A549 (cell line): ENCODE measurements around the gene RERE. TPM values are rescaled to one million over a fixed set of nuclear protein-coding genes. Genes with fewer than 3 reads are reported as not detected.

Experiments
- ATAC-seq, 2 experiments: fragments of 200-7000 bp in 1 of 2; fragments of >200 bp in 1 of 2; cut with Nextera tagmentation in 1 of 2; cut with Tn5 transposase in 1 of 2; 3 replicates each; pipeline versions ENCODE4 v1.8.0 to v1.9.1; 2018 to 2020; ENCODE audit warnings: mild to moderate bottlenecking in 1 of 2, moderate library complexity in 1 of 2
- CTCF ChIA-PET: fragments of 300-600 bp; sonication (Branson Sonifier 250); formaldehyde crosslinking; extraction: SDS; loops from one replicate; lab custom pipeline; 2021; ENCODE audit warnings: antibody characterized with exemption, inconsistent platforms; lab: Yijun Ruan, JAX
- POLR2A ChIA-PET: fragments of 350-600 bp; formaldehyde crosslinking; extraction: SDS; loops from one replicate; lab custom pipeline; 2021; ENCODE audit warnings: antibody characterized with exemption, inconsistent platforms; lab: Yijun Ruan, JAX
- DNase-seq, 2 experiments: peaks; one replicate each; pipeline versions ENCODE4 v3.0.0 to v3.0.0-alpha.2; 2011 to 2016; ENCODE audit warnings: low read depth in 1 of 2, low spot score in 1 of 2
- FAIRE-seq: peaks from 2 replicates; lab custom pipeline; 2011; peaks lifted over from hg19 to GRCh38; lab: Jason Lieb, UNC
- H3K27ac ChIP-seq, 2 experiments: fragments of >200 bp; sonication (Bioruptor Twin); formaldehyde crosslinking; 3 replicates each; pipeline ENCODE4 v1.5.1; 2016 to 2017
- H3K4me1 ChIP-seq: fragments of >200 bp; sonication (Bioruptor Twin); formaldehyde crosslinking; 3 replicates; pipeline ENCODE4 v1.6.1; 2016
- H3K4me2 ChIP-seq: fragments of >200 bp; sonication (Bioruptor Twin); formaldehyde crosslinking; 3 replicates; pipeline ENCODE4 v1.6.1; 2016
- H3K4me3 ChIP-seq: fragments of >200 bp; sonication (Bioruptor Twin); formaldehyde crosslinking; 3 replicates; pipeline ENCODE4 v1.5.1; 2016
- H3K9me3 ChIP-seq: fragments of >200 bp; sonication (Bioruptor Twin); formaldehyde crosslinking; 3 replicates; pipeline ENCODE4 v1.6.1; 2016
- ATOH8 ChIP-seq: fragments of 250-450 bp; sonication (Bioruptor Pico); IDR thresholded peaks from 2 replicates; pipeline ENCODE4 v1.5.0; 2020; ENCODE audit warnings: low read depth, mild to moderate bottlenecking, moderate library complexity
- BCL3 ChIP-seq: fragments of >200 bp; sonication (Bioruptor Twin); formaldehyde crosslinking; IDR thresholded peaks from 3 replicates; pipeline ENCODE4 v1.6.1; 2016
- EHF ChIP-seq: fragments of 250-450 bp; sonication (Bioruptor Pico); IDR thresholded peaks from 2 replicates; pipeline ENCODE4 v1.5.0; 2020; ENCODE audit warnings: mild to moderate bottlenecking
- EHMT2 ChIP-seq: fragments of 200-600 bp; sonication (generic); IDR thresholded peaks from 2 replicates; pipeline ENCODE4 v1.6.1; 2016; ENCODE audit warnings: antibody characterized with exemption, low read depth, mild to moderate bottlenecking, moderate library complexity
- ESRRA ChIP-seq: fragments of 150-350 bp; IDR thresholded peaks from 2 replicates; pipeline ENCODE4 v1.6.1; 2014; ENCODE audit warnings: mild to moderate bottlenecking, low read length, borderline replicate concordance
- FOXS1 ChIP-seq: fragments of 250-450 bp; sonication (Bioruptor Pico); IDR thresholded peaks from 2 replicates; pipeline ENCODE4 v1.5.0; 2020; ENCODE audit warnings: mild to moderate bottlenecking, moderate library complexity
- HDAC2 ChIP-seq: fragments of 200-600 bp; sonication (generic); IDR thresholded peaks from 2 replicates; pipeline ENCODE4 v1.6.1; 2016
- HES2 ChIP-seq: fragments of >200 bp; sonication (Bioruptor Twin); formaldehyde crosslinking; IDR thresholded peaks from 2 replicates; pipeline ENCODE4 v1.6.1; 2016
- HMGXB4 ChIP-seq: fragments of 250-450 bp; sonication (Bioruptor Pico); IDR thresholded peaks from 2 replicates; pipeline ENCODE4 v1.5.0; 2021; ENCODE audit warnings: mild to moderate bottlenecking, moderate library complexity, borderline replicate concordance
- HOXA7 ChIP-seq: fragments of 250-450 bp; sonication (Bioruptor Pico); IDR thresholded peaks from 2 replicates; pipeline ENCODE4 v1.5.0; 2020; ENCODE audit warnings: mild to moderate bottlenecking, moderate library complexity
- MYC ChIP-seq: IDR thresholded peaks from 2 replicates; pipeline ENCODE4 v1.6.1; 2012; ENCODE audit warnings: mild to moderate bottlenecking, inconsistent platforms, low read length, improper control_type of control experiment, borderline replicate concordance
- POLR2A ChIP-seq: IDR thresholded peaks from 2 replicates; pipeline ENCODE4 v1.6.1; 2012; ENCODE audit warnings: mild to moderate bottlenecking, low read length
- RARB ChIP-seq: fragments of 250-450 bp; sonication (Bioruptor Pico); IDR thresholded peaks from 2 replicates; pipeline ENCODE4 v1.8.0; 2021; ENCODE audit warnings: mild to moderate bottlenecking, moderate library complexity
- RCOR1 ChIP-seq: fragments of 150-350 bp; IDR thresholded peaks from 2 replicates; pipeline ENCODE4 v1.6.1; 2014; ENCODE audit warnings: antibody characterized with exemption, low read length, low read depth
- REST ChIP-seq: fragments of 200-600 bp; sonication (generic); IDR thresholded peaks from 2 replicates; pipeline ENCODE4 v1.6.1; 2016; ENCODE audit warnings: antibody characterized with exemption, mild to moderate bottlenecking, moderate library complexity
- RFX5 ChIP-seq: fragments of 450-650 bp; IDR thresholded peaks from 2 replicates; pipeline ENCODE4 v1.7.1; 2014; ENCODE audit warnings: antibody characterized with exemption, mild to moderate bottlenecking, moderate library complexity
- TP53 ChIP-seq: fragments of 250-450 bp; sonication (Bioruptor Pico); IDR thresholded peaks from 2 replicates; pipeline ENCODE4 v1.5.0; 2021; ENCODE audit warnings: mild to moderate bottlenecking, moderate library complexity
- ZC3H11A ChIP-seq: fragments of 450-650 bp; IDR thresholded peaks from 2 replicates; pipeline ENCODE4 v1.6.1; 2014; ENCODE audit warnings: antibody characterized with exemption, mild to moderate bottlenecking
- ZFP36 ChIP-seq: fragments of 450-650 bp; IDR thresholded peaks from 2 replicates; pipeline ENCODE4 v1.6.1; 2014; ENCODE audit warnings: borderline replicate concordance; ENCODE audit not compliant: partially characterized antibody
- ZSCAN20 ChIP-seq: fragments of 250-450 bp; sonication (Bioruptor Pico); IDR thresholded peaks from 2 replicates; pipeline ENCODE4 v1.8.0; 2022; ENCODE audit warnings: mild to moderate bottlenecking, moderate library complexity
- WGBS: methylation state at CpG from one replicate; pipeline ENCODE4 v1.1.6; 2017; ENCODE audit errors: missing lambda C conversion rate; 5-methylcytosine and 5-hydroxymethylcytosine counted together
- polyA plus RNA-seq, 4 experiments: library from polyadenylated mRNA; depleted of rRNA in 3 of 4; stranded (reverse); fragments of >200 nt; fragmentation: RNase III in 1 of 4; extraction: RNeasy Plus Mini Kit Qiagen cat#74134 plus additional on column Dnase treatment in 1 of 4; gene quantifications; 2 replicates in 3 of 4; 3 replicates in 1 of 4; pipeline ENCODE4 v1.2.3, GENCODE V29; 2011 to 2017

RERE gene
- polyA plus RNA-seq, 2 of the 4 experiments (the other 2 are of a cell fraction), result 12.6 to 28.6 TPM

GRCh38 chr1:8555582-8555981 is 261.9 kb downstream of the RERE start:
- ChIA-PET POLR2A (no interaction called here), CTCF (interaction anchor here (1.7 kb wide), 1 partner anchor 116 kb away, joined by 5 read pairs; no protein-coding TSS in a partner anchor)
- ATAC-seq (no peak), FAIRE-seq (no peak), DNase-seq (no peak)
- Histone ChIP-seq H3K4me3 (no peak overlapping the region), H3K9me3 (no peaks in the 10 kb centered on the region), H3K4me2 (0 out of 3 replicates have a peak overlapping the region, but pooled peaks have one; percentile 9), H3K4me1 (peaks cover 13% of the 10 kb centered on the region; the same call in 2 of the 3 replicates), H3K27ac (no peak overlapping the region; a peak in 1 of 6 replicates)
- no peak for TF ChIP-seq EHF (CRISPR knock-in tag)
- TF ChIP-seq TP53 (CRISPR knock-in tag), result no peak
- no peak for TF ChIP-seq RARB (CRISPR knock-in tag)
- no peak for TF ChIP-seq ZSCAN20
- TF ChIP-seq EHMT2, result no peak
- no peak for TF ChIP-seq ESRRA
- no peak for TF ChIP-seq RFX5
- no peak for TF ChIP-seq RCOR1
- TF ChIP-seq HES2, result no peak
- no peak for TF ChIP-seq HOXA7 (CRISPR knock-in tag)

- no peak for TF ChIP-seq ZC3H11A
- no peak for TF ChIP-seq HMGXB4 (CRISPR knock-in tag)
- TF ChIP-seq ATOH8, result no peak
- no peak for TF ChIP-seq HOXA7 (CRISPR knock-in tag)
- TF ChIP-seq MYC, result no peak
- no peak for TF ChIP-seq ZFP36
- no peak for TF ChIP-seq HDAC2
- TF ChIP-seq ZSCAN20, result no peak
- no peak for TF ChIP-seq BCL3
- no peak for TF ChIP-seq EHMT2
- DNase-seq, result no peak
- H3K9me3 ChIP-seq, result no peaks in the 10 kb centered on the region
- H3K4me3 ChIP-seq, result no peak overlapping the region
- peaks cover 13% of the 10 kb centered on the region; the same call in 2 of the 3 replicates for H3K4me1 ChIP-seq
- no peak for FAIRE-seq
- CTCF ChIA-PET, result interaction anchor here (1.7 kb wide), 1 partner anchor 117 kb away, joined by 5 read pairs; no protein-coding TSS in a partner anchor
- 88% methylated on average over 2 of the region's 2 CpGs for WGBS
- no peak for ATAC-seq
- H3K4me2 ChIP-seq, result peak overlapping the region; percentile 9; the same call in 1 of the 3 replicates
- H3K27ac ChIP-seq, result peak overlapping the region in 1 of 2 experiments; percentile 47; a peak in 2 of 6 replicates
- POLR2A ChIA-PET, result no interaction called here
Measured at GRCh38 chr1:8554956-8555534, 262.4 kb downstream of the RERE start.

- FAIRE-seq, result no peak
- CTCF ChIA-PET, result interaction anchor here (0.7 to 1.8 kb wide), 4 partner anchors 17 to 742 kb away, joined by 3 to 9 read pairs (median 3); no protein-coding TSS in a partner anchor
- Histone ChIP-seq H3K9me3 (no peaks in the 10 kb centered on the region), H3K27ac (no peak overlapping the region), H3K4me1 (peaks cover 17% of the 10 kb centered on the region; the same call in 2 of the 3 replicates), H3K4me2 (no peak overlapping the region), H3K4me3 (no peak overlapping the region)
- no peak for TF ChIP-seq MYC
- no peak for TF ChIP-seq EHF (CRISPR knock-in tag)
- TF ChIP-seq FOXS1 (CRISPR knock-in tag), result no peak
- no peak for TF ChIP-seq REST
- TF ChIP-seq HES2, result no peak
- no peak for TF ChIP-seq RCOR1
- no peak for TF ChIP-seq HMGXB4 (CRISPR knock-in tag)
- TF ChIP-seq EHMT2, result no peak
- TF ChIP-seq POLR2A, result no peak
- ATAC-seq, result no peak
- WGBS, result 94% methylated on average over 14 of the region's 21 CpGs
- POLR2A ChIA-PET, result no interaction called here
- DNase-seq, result no peak
Measured at GRCh38 chr1:8552820-8553397, 264.5 kb downstream of the RERE start.
